HG03135 (cell line): ENCODE data around the gene SLC2A9.

Source experiments
- ATAC-seq: cut with Tn5 transposase; IDR thresholded peaks from one replicate; pipeline ENCODE4 v1.9.1; 2021; ENCODE audit warnings: mild to moderate bottlenecking, moderate library complexity; ENCODE audit not compliant: unreplicated experiment

Gene SLC2A9

DNA sequence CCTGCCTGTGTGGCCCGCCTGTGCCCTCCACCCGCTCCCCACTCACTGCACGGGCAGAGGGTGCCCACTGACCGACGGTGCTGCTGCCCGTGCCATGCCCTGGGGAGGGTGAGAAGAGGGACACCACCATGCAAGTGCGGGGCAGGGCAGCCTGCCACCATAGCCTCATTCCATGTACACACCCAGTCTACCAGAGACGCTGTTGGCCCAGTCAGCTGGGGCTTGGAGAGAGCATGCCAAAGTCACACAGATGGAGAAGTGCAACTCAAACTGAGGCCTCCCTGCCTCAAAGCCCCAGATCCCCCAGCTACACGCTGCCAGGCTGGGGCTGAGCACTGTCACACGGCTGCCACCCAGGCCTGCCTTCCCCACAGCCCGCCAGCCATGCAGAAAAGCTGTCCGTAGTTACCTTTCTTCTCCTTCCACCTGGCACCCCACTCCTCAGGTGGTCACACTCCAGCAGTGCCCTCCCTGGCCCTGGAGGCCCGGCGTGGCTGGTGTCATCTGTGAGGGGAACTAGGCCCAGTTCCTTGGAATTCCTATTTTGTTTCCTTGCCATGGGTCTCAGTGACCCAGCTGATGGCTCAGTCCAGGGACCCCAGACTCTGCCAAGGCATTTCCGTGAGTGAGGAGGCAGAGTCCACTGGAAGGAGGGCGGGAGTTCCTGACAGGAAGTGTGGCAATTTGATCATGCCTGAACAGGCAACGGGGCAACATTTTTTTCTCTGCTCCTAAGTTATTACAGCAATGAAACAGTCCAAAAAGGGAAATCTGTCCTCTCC is at the start of gene SLC2A9:
SLC2A9 (minus strand) TSS at position 627 of the 782 bp plus-strand sequence; CDS start at position 559, 68 bp downstream.
- ATAC-seq, result no peak

DNA sequence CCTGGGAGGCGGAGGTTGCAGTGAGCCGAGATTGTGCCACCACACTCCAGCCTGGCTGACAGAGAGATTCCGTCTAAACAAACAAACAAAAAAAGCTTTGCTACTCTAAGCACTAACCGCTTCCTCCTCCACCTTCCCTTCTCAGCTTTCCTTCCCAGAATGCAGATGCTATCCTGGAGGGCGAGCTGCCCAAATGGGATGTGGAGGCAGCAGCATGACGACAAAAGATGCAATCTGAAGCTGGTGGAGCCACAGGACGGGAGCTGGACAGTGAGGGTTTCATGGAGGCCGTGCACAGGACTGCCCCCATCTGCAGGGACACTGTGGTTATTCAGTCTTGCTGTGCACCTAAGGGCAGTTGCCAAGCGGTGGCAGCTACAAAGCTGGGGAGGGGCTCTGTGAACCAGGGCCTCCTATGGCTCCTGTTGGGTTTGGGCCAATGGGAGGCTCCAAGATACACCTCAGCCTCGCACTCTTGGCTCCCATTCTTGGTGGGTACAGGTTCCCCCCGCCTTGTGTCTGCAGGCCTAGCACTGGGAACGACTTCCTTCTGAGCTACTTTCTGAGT is 47.9 kb upstream of the SLC2A9 start:
- ATAC-seq, result no peak

DNA sequence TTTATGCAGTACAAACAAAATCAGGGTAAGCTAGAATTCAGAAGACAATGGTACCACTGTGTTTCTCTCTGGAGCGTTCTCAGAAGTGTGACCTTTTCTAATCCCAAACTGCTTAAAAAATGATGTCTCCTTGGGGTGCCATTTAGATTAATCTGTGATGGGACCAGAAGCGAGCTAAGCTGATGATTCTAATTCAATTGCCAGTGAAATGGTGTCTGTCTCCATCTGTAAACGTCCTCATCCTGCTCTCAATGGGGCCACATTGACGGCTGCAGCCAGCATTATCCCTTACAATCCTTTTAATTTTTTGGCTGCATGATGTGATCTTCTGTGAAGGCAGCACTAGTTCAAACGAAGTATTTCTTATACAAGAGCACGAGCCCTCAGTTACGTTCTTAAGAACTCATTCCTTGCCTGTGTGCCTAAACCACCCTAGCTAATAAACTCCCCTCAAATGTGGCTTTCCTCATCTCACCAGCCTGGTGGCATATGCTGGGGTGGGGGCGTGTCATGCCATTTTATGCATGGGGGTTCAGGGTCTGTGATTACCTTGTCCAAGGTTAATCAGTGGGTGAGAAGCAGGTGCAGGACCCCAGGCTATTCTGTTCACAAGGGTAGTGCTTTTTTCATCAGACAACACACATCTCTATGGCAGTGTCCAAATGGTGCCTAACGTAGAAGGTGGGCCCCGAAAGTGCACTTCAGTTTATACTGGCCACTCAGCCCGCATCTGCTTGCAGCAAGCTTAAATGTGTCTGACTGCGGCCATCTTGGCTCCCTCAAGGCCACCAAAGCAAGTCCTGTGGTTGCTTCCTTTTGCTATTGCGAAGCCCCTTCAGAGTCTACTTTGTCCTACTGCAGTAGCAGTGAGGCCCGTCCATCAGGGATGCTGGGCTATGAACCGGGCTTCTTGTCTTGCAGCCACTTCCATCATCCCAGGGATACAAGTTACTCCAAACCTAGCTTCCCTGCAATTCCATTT is 45.7 kb upstream of the SLC2A9 start:
- no peak for ATAC-seq

DNA sequence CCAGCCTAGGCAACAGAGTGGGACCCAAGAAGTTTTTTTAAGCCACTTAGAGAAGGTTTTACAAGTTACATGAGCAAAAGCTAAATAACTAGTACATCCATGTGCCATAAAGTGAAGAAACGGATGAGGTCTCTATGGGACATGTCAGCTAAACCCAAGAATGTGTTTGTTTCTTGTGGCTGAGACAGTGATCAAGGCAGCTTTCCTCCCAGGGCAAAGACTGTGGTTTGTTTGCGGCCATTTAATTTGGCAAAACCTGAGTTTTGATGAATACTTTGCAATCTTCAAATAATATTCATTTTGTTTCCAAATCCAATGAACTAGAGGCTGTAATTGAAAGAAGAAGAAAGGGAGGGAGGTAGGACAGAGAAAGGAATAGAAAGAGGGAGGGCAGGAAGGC is 44.9 kb upstream of the SLC2A9 start:
- no peak for ATAC-seq

DNA sequence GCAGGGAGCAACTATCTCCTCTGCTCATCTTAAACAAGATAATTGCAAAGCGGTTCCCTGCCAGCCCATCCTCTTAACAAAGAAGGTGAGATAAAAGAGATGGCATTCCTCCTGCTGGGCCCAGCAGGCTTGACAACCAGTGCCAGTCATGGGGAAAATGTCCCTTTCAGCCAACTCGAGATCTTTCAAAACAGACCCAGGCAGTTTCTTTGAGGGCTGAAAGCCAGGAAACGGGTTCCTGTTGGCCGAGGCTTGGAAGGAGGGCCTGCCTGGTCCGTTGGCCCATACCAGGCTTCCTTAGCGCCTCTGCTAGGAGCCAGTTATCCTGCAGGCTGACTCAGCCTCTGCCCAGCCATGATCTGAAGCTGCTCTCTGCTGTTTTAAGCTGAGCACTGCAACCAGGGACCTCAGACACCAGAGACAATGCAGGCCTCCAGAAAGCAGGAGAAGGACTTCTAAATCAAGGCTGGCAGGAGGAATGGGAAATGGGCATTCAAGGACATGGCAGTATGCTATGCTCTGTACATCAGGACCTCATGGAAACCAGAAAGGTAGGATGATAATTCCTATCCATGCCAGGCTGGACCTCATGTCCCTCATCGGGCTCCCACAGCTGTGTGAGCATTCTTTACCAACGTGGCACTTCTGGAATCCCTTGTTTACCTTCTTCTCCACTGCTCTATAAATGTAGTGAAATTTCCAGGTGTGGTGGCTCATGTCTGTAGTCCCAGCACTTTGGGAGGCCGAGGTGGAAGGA is 42.4 kb upstream of the SLC2A9 start:
- no peak for ATAC-seq

DNA sequence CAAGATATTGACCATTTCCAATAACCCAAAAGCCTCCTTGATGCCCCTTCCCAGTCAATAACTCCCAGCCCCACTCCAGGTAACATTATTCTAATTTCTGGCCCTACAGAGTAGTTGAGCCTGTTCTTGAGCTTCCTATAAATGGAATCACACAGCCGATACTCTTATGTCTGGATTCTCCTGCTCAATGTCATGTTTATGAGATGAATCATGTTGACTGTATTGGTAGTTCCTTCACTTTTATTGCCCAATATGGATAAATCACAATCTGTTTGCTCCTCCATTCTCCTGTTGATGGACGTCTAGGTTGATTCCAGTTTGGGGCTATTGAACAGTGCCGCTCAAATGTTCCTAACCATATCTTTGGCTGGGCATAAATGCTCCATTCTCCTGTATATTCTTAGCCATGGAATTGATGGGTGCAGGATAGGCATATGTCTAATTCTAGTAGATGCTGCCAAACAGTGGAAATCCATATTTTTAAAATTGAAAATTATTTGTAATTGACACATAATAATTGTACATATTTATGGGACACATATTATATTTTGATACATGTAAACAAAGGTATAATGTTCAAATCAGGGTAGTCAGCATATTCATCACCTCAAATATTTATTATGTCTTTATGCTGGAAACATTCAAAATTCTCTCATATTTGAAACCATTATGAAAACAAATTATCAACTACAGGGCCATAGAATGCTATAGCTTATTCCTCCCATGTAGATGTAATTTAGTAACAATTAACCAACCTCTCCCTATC is 40.5 kb upstream of the SLC2A9 start:
- no peak for ATAC-seq

DNA sequence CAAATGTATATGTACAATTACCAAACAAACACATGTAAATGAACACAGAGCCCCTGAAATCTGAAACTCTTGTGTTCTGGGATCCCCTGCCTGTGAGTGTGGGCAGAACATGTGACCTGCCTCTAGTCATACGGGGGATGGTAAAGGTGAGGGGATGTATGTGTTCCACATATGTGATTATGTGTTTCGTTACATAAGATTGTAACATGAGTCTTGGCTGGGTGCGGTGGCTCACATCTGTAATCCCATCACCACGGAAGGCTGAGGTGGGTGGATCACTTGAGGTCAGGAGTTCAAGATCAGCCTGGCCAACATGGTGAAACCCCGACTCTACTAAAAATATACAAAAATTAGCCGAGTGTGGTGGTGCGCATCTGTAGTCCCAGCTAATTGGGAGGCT is 37.1 kb upstream of the SLC2A9 start:
- no peak for ATAC-seq

DNA sequence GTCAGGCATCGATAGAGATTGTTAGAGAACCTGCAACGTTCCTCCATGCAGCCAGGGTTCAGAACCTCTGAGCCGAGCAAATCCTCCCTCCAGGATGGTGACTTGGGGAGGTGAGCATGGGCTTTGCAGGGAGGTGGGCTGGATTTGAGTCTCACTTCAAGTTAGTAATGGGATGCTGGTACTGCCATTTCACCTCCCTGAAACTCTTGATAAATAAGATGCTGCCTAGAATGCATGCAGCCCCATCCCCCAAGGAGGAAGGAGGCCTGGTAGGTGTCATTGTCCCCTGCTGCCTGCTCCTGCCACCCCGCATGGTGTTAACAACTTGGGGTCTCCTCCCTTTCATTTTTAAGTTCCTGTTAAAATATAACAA is 35.7 kb upstream of the SLC2A9 start:
- ATAC-seq, result no peak

DNA sequence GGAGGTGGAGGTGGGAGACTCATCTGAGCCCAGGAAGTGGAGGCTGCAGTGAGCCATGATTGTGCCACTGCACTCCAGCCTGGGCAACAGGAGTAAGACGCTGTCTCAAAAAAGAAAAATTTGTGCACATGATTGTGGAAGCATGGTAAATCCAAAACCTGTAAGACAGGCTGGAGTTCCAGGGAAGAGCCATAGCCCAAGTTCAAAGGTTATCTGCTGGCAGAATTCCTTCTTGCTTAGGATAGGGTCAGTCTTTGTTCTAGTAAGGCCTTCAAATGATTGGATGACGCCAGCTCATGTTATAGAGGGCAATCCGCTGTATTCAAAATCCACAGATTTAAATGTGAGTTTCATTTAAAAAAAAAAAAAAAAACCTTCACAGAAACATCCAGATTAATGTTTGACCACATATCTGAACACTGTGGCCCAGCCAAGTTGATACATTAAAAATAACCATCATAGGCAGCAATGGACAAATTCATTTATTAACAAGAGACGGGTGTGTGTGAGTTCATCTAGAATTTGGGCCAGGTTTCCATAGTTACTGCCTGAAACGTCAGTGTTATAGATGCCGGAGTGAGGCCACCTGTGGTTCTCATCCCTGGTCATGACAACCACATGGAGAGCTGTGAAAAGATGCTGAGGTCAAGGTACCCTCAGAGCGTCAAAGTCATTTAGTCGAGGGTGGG is 35.2 kb upstream of the SLC2A9 start:
- ATAC-seq, result no peak

DNA sequence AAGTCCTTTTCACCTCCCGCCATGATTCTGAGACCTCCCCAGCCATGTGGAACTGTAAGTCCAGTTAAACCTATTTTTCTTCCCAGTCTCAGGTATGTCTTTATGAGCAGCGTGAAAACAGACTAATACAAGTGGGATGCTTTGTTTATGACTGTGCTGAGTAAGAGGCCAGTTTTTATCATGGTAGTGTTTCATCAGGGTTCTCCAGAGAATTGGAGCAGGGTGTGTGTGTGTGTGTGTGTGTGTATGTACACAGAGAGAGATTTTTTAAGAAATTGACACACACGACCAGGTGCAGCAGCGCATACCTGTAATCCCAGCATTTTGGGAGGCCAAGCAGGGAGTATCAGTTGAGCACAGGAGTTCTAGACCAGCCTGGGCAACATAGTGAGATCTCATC is 34.6 kb upstream of the SLC2A9 start:
- ATAC-seq, result no peak

DNA sequence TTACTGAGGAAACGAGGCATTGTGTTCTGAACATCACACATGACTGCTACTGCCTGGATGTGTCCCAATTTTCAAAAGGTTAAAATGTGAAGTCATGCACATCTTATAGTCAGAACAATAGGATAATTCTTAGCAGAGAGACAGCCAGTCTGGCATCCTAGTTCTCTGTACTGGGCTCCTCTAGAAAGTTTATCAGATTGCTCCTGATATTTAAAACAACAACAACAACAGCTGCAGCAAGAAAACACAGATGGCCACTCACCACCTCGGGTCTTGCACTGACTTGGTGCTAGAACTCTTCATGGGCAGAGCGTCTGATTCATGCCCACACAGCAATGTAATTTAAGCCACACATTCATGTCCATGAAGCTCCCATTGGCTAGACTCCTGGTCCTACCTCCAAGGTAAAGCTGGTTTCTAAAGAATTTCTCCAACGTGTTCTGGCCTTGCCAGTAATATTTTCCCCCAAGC is 33.3 kb upstream of the SLC2A9 start:
- no peak for ATAC-seq

DNA sequence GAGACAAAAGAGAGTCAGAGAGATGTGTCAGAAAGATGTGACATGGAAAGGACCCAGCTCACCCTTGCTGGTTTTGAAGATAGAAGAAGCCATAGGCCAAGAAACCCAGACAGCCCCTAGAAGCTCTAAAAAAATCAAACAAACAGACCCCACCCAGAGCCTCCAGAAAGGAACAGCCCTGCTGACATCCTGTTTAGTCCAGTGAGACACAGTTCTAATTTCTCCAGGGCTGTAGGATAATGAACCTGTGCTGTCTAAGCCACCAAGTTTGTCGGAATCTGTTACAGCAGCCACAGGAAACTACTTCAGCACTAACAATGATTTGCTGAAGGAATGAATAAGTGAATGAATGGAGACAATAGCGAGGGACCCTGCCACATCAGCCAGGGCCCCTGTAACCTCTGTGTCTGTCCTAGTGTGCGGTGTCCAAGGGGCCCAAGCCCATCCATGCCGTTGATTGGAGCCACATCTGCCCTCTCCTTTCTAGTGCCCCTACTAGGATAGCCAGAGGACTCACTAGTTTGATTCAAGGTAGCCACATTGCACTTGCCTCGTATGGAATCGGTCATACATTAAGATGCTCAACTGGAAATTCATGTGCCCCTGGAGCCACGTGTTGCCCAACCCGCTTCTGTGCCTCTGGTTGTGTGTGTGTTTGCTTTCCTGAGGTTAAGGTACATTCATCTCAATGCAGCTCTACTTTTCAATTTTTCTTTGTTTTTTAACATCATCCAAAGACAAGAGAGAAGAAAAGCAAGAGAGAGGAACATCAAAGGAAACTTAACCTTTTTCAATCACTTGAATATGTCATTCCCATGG is 32.5 kb upstream of the SLC2A9 start:
- no peak for ATAC-seq

DNA sequence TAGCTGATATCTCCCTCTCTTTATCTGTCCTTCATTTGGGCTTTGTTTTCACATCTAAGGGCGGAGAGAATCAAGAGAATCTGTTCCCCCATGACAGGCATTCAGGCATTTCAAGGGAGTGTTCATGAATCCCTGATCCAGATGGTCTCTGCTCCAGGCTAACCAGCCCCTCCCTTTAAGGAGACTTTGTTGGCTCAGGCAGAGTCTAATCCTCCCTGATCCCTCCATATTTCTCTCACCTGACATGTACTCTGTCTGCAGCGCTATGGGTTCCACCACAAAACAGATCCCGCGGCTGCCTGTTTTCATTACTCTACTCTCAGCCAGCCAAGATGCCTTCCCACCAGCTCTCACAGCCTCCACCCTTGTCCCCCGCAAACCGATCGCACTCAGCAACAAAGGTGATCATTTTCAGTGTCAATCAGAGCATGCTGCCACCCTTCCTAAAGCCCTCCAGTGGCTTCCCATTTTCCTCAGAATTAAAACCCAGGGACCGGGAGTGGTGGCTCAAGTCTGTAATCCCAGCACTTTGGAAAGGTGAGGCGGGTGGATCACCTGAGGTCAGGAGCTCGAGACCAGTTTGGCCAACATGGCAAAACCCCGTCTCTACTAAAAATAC is 30.3 kb upstream of the SLC2A9 start:
- ATAC-seq, result no peak

DNA sequence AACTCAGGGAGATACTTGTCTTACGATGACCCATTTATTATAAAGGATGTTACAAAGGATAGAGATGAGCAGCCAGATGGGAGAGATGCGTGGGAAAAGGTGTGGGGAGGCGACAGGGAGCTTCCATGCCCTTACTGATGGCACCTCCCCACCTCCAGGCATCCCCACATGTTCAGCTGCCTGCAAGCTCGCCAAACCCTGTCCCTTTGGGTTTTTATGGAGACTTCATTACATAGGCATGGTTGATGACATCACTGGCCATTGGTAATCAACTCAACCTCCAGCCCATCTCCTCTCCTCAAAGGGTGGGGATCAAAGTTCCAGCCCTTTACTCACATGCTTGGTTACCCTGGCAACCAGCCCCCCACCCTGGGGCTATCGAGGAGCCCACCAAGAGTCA is 29.4 kb upstream of the SLC2A9 start:
- ATAC-seq, result no peak

DNA sequence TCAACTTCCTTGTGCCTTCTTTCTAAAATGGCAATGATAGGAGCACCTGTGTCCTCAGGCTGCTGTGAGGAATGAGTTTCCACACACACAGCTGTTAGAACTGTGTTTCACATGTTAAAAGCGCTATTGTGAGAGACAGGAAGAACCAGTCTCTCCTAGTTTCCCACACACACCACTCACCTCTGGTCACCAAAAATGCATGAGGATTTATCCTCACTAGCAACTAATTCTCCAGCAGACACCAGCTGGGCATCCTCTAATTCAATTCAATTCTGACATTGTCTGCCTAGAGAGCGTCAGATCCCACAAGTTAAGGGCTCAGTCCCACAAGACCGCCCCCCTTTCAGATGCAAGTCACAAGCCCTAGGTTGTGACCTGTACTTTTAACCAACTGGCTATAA is 29.0 kb upstream of the SLC2A9 start:
- no peak for ATAC-seq

DNA sequence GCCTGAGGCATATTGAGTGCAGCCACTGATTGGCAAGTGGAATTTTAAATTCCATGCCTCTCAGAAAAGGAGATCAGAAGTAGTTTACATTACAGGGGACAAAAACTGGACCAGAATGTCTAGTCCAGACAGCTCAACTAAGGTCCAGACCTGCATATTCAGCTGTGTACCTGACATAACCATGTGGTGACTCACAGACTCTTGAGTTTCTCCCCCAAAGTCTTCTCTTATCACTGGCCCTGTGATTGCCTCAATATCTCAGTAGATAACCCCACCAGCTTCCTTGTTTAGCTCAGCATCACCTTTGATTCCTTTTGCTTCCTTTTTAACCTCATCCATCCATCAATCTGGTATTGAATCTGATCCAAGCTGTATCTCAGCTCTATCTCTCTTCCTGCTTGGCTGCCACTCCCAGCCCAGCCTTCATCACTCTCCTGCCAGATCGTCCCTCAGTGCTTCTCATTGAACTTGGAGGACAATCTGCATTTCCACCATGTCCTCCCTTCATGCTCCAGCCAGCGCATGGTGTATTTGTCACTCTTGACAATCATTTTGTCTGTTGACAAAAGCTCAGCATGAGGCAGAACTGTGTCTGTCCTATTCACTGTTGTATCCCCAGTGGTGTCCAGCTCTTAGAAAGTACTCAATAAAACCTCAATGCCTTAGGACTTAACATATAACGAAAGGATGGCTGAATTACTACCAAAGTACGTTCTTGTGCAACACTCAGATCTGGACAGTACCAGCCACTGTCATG is 27.8 kb upstream of the SLC2A9 start:
- ATAC-seq, result no peak

DNA sequence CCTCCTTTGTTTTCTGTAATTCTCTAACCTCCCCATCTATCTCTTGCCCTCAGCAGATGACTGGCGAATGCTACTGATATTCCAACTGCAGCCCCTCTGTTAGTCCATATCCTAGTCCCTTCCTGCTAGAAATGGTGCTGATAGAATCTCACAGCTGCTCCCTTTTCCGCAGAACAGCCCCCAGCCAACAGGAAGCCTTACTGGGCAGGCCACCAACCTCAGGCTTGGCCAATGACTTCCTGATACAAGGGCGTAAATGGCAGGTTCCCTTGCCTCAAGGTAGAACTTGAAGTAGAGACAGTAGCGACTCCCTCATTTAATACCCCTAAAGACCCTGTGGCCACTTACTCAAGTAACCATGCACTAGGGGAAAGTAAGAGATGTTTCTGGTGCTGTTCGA is 26.7 kb upstream of the SLC2A9 start:
- no peak for ATAC-seq
